Inflammatory macrophage treated with lipopolysaccharide for 4 hours (primary cell): Measurements from ENCODE around the gene TMEM271.
A peak's percentile ranks its signal among the peaks of the same experiment; 100 is the strongest.

Experiments
- DNase-seq: peaks from one replicate; pipeline ENCODE4 v3.0.0-alpha.2; 2020

The TMEM271 gene

GRCh38 chr4:576245-576821, at the start of gene TMEM271:
TSS of gene TMEM271 (minus strand) at chr4:576295. CDS start at chr4:576062, 233 bp downstream.
- no peak for DNase-seq

- no peak for DNase-seq
These were observed 49.6 kb upstream of the TMEM271 start for GRCh38 chr4:625631-626161.

DNA sequence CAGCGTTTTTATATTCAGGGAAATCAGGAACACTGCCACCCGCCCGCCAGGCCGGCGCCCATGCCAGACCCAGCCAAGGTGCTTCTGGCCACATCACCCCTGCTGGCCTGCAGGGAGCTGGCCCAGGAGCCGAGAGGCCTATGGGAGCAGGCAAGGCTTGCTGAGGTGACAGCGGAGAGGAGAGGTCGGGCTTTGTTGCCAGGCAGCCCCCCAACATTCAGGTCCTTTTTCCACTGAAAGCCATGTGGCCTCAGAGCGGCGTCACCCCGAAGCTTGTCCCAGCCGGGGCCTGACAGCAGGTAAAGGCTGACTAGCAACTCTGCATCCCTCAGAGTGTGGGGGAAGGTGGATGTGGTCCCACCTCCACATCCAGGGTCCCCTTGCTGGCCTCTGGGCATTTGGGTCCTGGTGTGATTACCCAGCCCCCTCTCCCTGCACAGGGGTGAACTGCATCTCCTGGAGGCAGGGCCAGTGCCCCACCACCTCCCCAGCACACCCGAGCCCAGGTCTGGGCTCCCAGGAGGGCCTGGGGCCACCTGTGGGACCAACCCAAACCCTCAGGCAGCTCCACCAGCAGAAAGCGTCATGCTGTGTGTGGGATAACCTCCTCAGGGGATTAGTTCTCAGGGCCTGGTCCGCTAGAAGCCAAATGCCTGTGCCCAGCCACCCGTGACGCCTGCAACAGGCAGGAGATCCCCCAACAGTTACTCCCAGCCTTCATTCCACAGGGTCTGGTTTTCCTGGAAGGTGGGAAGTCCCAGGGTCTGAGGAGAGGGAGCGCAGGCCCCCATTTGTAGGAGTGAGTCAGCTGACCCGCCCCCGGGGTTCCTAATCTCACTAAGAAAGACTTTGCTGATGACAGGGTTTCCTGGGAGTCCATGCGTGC, 48.9 kb upstream of the TMEM271 start, which contains the start of gene PDE6B:
Gene PDE6B (plus strand): TSS at position 869 of the 886 bp plus-strand sequence. CDS start 54 bp downstream, outside the sequence.
- no peak for DNase-seq

- peak; percentile 8 for DNase-seq
These were observed 47.9 kb upstream of the TMEM271 start for GRCh38 chr4:623914-624566.

DNA sequence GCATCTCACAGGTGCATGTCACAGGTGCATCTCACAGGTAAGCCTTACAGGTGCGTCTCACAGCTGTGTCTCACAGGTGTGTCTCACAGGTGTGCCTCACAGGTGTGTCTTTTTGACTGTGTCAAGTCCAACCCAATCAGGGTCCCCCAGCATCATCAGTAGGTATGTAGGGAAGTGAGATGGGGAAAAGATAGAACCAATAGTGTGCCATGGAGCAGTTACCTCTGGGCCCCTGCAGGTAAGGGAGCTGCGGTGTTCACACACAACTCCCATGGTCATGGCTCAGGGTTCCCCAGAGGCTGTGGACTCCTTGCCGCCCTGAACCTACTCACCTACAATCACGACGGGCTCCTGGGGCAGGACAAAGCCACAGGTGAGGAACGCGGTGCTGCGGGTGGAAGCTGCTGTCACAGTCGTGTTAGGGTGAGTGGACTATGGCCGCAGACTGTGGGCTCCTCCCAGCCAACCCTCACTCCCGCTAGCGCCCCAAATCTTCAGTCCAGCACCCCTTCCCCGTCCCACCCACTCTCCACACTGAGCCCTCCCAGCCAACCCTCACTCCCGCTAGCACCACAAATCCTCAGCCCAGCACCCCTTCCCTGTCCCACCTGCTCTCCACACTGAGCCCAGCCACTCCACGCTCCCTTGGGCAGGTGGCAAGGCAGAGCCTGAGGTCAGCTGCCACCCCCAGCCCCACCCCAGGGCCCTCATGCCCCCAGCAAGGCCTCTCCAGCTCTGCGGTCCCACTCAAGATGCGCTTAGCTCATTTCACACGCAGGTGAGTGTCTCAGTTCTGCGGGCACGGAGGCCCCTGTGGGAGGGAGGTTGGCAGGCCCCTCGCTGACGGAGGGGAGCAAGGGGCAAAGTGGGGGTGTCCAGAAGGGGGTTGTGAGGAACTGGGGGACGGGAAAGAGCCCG, 47.2 kb upstream of the TMEM271 start:
- no peak for DNase-seq

- DNase-seq = no peak
These were observed 46.2 kb upstream of the TMEM271 start for GRCh38 chr4:622071-622995.

GRCh38 chr4:621296-622070, 45.4 kb upstream of the TMEM271 start:
- DNase-seq = no peak

- DNase-seq = no peak
These were observed 44.8 kb upstream of the TMEM271 start for GRCh38 chr4:620851-621261.

GRCh38 chr4:620201-620600, 44.1 kb upstream of the TMEM271 start:
- DNase-seq = no peak

DNA sequence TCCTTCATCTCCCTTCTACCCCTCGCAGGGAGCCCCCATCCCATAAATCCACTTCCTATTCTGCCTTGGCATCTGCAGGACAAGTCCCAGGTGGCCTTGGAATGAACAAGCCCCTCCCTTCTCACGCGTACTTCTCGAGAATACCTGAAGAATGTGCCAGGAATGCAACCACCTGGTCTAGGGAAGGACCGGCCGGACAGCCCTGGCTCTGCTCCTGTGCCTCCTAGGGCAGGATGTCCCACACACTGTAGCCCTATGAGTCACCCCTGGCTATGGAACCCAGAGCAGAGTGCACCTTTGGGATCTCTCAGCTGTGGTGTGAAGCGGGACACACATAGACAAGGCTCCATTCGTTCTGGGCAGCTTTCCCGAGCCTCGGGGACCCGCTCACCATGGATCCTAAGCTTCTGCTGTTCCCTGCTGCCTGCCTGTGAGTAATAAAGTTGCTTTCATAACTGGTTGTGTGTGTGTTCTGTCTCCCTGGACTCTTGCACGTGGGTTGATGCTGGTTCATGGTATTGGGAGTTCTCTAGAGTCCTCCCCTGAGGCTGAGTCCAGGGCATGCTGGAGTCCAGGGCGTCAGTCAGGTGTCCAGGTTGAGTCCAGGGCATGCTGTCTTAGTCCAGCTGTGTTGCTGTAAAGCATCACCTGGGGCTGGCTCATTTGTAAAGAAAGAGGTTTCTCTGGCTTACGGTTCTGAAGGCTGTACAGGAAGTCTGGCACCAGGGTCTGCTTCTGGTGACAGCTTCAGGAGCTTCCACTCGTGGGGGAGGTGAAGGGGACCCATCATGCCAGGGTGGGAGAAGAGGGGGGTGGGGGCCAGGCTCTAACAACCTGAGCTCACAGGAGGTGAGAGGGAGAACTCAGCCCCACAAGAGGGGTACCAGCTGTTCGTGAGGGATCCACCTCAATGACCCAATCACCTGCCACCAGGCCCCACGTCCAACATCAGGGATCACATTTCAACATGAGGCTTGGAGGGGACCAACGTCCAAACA, 41.8 kb upstream of the TMEM271 start:
- DNase-seq = no peak

GRCh38 chr4:616911-617643, 41.0 kb upstream of the TMEM271 start:
- DNase-seq = no peak

- no peak for DNase-seq
These were observed 40.0 kb upstream of the TMEM271 start for GRCh38 chr4:616091-616490.

GRCh38 chr4:613126-613525, 37.0 kb upstream of the TMEM271 start:
- DNase-seq = no peak

DNA sequence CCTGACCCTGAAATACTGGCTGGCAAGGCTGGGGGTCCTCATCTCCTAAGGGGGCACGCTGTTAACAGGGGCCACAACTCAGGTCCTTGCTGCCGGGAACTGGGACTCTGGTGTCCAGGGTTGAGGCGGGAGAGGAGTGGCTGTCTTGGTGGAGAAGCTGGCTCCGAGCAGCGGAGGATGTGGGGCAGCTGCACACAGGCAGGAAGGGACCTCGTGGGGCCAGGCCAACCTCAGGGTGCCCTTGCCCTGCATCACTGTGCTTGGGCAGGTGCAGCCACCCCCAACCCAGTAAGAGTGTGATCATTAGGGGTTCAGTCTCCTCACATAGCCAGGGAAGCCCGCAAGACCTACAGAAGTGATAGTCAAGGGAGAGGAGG, 36.6 kb upstream of the TMEM271 start:
- no peak for DNase-seq

- DNase-seq = no peak
These were observed 36.1 kb upstream of the TMEM271 start for GRCh38 chr4:612052-612748.

GRCh38 chr4:610411-611261, 34.5 kb upstream of the TMEM271 start:
- DNase-seq = no peak
